AG09309 (cell line): ENCODE measurements around the gene NR3C1.

Experiments used
- DNase-seq: peaks from one replicate; pipeline ENCODE4 v3.0.0-alpha.2; 2010; ENCODE audit warnings: low read depth
- H3K4me3 ChIP-seq: 2 replicates; pipeline ENCODE4 v1.5.1; 2011; ENCODE audit warnings: mild to moderate bottlenecking, low read depth, low read length, moderate library complexity; ENCODE audit not compliant: control insufficient read depth
- CTCF ChIP-seq: IDR thresholded peaks from 2 replicates; pipeline ENCODE4 v1.5.1; 2011; ENCODE audit warnings: mild to moderate bottlenecking, low read depth, low read length, inconsistent platforms; ENCODE audit not compliant: insufficient read depth, control insufficient read depth; ENCODE audit errors: missing control alignments

Gene NR3C1

GRCh38 chr5:143350751-143351602 is 52.5 kb downstream of the NR3C1 start:
- DNase-seq: peak; percentile 59
- no peak overlapping the region for H3K4me3 ChIP-seq
- TF ChIP-seq CTCF: no peak

DNA sequence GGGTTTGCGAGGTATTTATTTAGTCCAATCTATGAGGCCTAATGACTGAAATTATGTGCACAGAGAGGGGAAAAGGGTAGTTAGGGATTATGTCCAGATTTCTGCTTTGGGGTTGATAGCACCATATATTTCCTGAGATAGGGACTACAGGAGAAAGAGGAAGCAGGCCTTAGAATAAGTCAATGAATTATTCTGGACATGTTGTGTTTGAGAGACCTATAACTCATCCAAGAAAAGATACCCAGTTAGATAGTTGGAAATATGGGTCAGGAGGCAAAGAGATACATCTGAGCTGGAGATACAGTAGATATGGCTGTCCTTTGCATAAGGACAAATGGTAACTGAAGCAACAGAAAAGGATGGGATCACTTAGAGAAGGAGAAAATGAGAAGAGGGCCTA is 53.1 kb downstream of the NR3C1 start:
- H3K4me3 ChIP-seq: no peak overlapping the region
- DNase-seq: no peak
- no peak for TF ChIP-seq CTCF

DNA sequence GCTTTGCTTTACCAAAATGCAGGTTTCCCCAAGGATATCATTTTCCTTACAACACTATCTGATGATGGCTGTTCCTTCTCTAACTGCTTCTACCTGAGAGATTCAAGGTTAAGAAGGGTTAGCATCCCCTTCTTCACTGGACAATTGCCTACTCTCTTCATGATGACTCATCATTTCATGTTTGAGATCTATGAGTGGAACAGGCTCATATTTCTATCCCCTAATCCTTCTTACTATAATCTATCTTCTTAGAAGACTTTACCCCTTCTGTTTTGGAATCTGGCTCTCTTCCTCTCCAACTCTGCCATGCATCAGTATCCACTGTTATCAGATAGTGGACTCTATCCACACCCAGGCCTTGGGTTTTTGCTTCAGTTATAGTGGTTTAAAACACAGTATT is 54.3 kb downstream of the NR3C1 start:
- no peak for TF ChIP-seq CTCF
- no peak overlapping the region for H3K4me3 ChIP-seq
- DNase-seq: no peak

DNA sequence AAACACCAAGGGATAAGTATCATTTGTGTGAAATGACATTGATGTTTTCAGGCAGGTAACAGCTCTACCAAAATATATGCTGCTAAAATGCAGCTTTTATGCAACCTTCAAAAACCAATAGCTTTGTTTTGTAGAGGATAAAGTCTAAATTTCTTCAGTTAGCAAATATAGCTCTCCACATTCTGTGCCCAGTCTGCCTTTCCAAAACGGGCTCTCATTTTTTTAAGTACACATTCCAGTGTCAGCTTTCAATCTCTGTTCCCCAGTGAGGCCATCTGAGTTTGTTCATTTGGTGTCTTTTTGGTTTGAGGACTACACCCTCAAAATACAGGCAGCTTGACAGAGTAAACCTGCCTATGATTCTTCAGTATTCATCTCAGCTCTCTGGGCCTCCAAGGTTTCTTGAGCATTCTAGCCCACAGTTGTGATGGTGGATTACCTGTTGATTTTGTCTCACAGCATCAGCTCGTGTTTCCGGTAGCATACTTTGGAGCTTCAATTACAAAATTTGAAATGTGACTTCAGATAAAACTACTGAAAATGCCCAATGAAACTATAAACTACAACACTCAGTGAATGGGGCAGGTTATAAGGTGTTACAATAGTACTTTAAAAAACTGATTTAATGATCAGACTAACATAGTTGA is 55.7 kb downstream of the NR3C1 start:
- TF ChIP-seq CTCF: no peak

DNA sequence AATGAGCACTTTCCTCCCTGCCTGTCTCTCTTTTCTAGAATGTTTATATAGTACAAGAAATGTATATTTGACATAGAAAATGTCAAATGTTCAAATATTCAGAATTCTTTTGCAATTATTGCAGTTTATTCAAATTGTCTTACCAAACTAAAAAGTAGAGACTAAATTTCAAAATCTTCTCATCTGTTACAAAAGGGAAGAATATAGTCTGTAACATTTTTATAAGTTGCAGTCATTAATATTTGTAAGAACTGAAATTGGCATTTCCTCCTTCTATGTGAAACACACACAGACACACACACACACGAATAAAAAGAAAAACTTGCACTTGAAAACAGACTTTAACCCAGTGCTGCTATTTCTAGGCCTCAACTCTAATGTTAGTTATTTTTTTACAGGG is 56.4 kb downstream of the NR3C1 start:
- DNase-seq: no peak
- no peak for TF ChIP-seq CTCF
- H3K4me3 ChIP-seq: no peak overlapping the region

More for the DNA sequence above, 55.7 kb downstream of the NR3C1 start:
- no peak for DNase-seq
- H3K4me3 ChIP-seq: no peak overlapping the region

DNA sequence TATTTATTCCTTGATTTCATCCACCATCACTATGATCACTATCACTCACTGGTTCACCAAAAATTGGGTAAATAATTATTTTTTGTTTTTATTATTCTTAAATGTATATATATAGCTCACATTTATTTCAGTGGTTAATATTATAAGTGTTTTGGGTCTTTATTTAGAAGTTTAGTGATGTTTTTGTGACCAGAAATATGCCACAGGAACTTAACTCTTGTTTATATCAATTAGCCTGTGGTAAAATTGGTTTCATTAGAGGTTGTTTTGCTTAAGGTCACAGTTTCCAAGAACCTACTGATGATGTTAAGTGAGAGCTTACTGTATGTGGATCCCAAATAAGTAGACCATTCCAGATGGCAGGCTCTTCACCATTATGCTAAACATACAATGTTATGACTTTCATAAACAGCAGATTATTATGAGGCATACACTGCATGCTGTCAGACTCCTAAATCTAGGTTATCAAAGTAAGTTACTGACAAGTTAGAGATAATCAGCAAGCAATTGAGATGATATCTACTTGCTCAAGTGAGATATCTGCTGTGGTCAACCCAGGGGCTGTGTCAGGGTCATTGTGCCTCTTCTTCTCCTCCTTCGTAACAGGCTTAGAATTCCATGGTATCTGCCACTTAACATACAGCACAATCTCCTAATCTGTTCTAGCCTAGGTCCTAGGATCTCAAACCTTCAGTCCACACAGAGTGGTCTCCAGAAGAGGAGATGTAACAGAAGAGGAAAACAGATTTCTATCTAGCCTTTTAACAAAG is 57.6 kb downstream of the NR3C1 start:
- H3K4me3 ChIP-seq: no peak overlapping the region
- DNase-seq: no peak

More for the DNA sequence above, 57.6 kb downstream of the NR3C1 start:
- no peak for TF ChIP-seq CTCF
